ENCODE measurements around the gene CCDC188.

The CCDC188 gene

GRCh38 chr22:20184501-20185165 is 33.8 kb upstream of the CCDC188 start:
- no peak for DNase-seq

DNA sequence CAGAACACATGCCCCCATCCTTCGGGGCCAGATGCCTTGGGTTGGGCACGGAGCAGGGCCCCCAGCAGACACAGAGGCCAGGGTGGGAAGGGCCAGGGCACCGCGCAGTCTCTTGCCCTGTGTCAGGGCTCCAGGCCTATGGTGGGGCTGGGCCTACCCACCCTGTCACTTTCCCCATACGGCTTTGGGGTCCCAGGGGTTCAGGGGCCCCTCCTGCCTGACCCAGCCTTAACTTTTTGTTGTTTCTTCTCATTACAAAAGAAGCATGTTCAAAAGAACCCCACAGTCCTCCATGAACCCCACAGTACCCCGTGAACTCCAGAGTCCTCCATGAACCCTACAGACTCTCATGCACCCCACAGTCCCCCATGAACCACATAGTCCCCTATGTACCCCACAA is 33.0 kb upstream of the CCDC188 start:
- no peak for DNase-seq

GRCh38 chr22:20183101-20183500 is 32.2 kb upstream of the CCDC188 start:
- no peak for DNase-seq

GRCh38 chr22:20182365-20182764 is 31.5 kb upstream of the CCDC188 start:
- DNase-seq = no peak

DNA sequence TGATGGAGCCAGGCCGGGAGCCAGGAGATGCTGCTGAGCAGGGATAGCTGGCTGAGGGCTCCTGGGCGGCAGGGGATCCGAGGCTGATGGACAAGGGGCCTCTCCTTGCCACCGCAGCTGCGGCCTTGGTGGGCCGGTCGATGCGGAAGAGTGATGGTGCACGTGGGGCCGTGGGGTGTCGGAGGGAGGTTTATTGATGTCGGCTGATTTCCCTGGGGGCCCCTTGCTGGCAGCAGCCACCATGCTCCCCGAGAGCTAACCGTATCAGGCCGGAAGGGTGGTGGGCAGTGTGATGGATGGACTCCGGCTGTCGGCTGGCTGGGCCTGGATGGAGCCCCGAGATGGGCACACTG is 31.0 kb upstream of the CCDC188 start:
- no peak for DNase-seq

- DNase-seq = no peak
Observed at GRCh38 chr22:20181194-20181883, 30.5 kb upstream of the CCDC188 start.

GRCh38 chr22:20180640-20181039 is 29.8 kb upstream of the CCDC188 start:
- DNase-seq = no peak

DNA sequence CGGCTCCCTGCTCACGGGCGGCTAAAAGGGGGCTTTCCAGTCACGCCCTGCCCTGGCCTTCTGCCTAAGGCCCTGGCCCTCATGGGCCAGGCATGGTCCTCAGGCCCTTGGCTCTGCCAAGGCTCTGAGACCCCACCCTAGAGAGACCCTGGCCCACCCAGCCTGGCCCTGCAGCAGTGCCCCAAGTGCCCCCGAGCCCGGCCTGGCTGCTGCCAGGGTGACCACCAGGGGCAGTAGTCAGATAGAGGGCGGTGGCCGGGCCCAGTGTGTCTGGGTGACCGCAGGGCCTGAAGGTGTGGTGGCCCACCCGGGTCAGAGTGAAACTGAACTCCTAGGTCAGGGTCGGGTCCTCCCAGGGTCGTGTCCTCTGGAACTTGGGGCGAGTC is 29.4 kb upstream of the CCDC188 start:
- no peak for DNase-seq

- DNase-seq = no peak
Observed at GRCh38 chr22:20179455-20180244, 28.8 kb upstream of the CCDC188 start.

- DNase-seq = no peak
Observed at GRCh38 chr22:20178915-20179227, 28.0 kb upstream of the CCDC188 start.

- no peak for DNase-seq
Observed at GRCh38 chr22:20178075-20178914, 27.4 kb upstream of the CCDC188 start.

GRCh38 chr22:20177217-20177911 is 26.5 kb upstream of the CCDC188 start:
- no peak for DNase-seq

- no peak for DNase-seq
Observed at GRCh38 chr22:20176421-20177085, 25.7 kb upstream of the CCDC188 start.

- DNase-seq = no peak
Observed at GRCh38 chr22:20175597-20175900, 24.7 kb upstream of the CCDC188 start.

DNA sequence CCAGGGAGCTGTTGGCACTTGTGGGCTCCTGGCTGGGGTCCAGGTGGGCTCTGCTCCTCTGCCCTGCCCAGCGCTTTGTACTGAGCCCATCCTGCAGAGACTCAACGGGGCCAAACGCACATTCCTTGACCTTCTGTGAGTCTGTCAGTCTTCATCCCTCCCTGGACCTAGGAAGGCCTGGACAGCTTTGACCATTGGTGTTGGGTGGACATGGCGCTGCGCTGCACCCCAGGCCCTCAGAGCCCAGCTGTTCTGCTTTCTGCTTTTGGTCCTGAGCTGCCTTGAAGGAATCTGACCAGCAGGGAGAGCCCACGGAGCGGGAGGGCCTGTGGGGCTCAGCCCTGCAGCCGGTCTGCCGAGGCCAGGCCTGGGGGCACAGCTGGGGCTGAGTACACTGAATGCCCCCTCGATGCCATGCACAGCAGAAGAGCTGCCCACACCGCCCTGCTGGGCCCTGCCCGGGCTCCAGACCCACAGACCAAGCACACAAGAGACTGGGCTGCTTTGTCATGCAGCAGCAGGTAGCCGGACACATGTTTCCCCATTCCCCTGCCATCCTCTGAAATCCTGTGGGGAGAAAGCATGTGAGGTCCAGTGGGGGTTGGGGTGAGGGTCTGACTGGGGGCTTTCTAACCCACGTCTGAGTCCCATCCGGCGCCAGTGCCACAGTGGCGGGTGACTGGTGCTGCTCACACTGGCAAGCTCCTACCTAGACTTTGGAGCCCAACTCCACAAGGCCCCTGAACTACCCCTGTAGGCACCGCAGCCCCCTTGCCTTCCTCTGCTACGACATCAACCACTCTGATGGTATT is 24.1 kb upstream of the CCDC188 start:
- no peak for DNase-seq

- no peak for DNase-seq
Observed at GRCh38 chr22:20173772-20174171, 22.9 kb upstream of the CCDC188 start.

- no peak for DNase-seq
Observed at GRCh38 chr22:20173246-20173645, 22.4 kb upstream of the CCDC188 start.

DNA sequence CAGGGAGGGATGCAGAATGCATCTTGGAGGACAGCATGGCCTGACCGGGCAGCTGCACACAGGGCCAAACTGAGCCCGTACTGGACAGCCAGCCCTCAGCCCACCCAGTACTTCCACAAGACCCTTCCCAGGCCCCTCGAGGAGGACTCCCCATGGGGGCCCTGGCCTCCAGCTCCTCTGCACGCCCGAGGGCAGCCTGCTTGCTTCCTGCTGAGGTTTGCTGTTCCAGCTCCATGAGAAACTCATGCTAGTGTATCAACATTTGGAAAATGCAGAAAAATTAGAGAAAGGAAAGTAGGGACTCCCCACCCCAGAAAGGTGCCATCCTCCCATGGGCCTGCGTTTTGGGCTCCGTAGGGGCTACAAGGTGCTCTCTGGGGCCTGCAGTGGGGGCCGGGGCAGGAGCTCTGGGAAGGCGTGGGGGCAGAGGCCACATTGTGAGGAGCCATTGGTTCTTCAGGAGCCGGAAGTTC is 21.3 kb upstream of the CCDC188 start:
- DNase-seq = no peak

GRCh38 chr22:20171288-20172140 is 20.7 kb upstream of the CCDC188 start:
- DNase-seq = no peak

GRCh38 chr22:20170170-20170569 is 19.3 kb upstream of the CCDC188 start:
- no peak for DNase-seq

All from NK-92 treated with Interleukin-12 subunit alpha and Interleukin-12 subunit beta, amount 100 ng/mL, for 24 hours (cell line).